Measurements from ENCODE around the gene TACC2.
"Not testable (repeated sequence)": the region's sequence is repeated elsewhere in the genome, so short reads cannot be mapped to it uniquely, and the experiment has no call there.

The TACC2 gene

DNA sequence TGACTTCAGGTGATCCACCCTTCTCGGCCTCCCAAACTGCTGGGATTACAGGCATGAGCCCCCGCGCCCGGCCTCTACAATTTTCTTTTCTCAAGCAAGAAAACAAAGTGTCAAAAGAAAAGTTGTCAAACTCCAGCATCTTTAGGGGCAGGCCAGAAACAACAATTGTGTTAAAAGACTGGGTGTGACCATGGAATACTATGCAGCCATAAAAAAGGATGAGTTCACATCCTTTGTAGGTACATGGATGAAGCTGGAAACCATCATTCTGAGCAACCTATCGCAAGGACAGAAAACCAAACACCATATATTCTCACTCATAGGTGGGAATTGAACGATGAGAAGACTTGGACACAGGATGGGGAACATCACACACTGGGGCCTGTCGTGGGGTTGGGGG is 34.3 kb downstream of the TACC2 start:
- not testable (repeated sequence) for DNase-seq (ENCODE audit: low read depth)

DNA sequence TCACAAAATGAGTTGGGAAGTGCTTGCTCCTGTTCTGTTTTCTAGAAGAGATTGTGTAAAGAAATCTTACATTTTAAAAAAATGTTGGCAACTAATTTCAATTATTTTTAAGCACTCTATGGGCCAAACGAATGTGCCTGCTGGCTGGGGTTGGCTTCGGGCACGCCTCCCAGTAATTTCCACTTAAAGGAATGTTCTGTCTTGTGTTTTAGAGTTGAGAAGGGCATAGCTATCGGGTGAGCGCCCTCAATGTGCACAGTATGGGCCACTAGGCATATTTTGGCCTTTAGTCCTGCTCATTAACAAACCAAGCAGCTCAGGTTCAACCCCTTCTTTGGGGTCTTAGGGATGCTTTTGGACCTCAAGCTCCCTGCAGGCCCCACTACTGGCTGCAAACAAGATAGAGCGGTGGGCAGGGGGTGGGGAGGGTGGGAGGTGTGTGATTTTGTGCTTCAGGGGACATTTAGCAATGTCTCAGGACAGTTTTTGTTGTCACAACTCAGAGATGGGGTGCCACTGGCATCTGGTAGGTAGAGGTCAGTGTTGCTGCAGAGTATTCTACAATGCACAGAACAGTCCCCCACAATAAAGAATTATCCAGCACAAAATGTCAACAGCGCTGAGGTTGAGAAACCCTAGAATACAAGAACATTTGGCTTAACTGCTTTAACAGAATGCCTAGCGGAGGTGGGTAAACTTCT is 40.7 kb downstream of the TACC2 start:
- DNase-seq (ENCODE audit: low read depth): no peak

DNA sequence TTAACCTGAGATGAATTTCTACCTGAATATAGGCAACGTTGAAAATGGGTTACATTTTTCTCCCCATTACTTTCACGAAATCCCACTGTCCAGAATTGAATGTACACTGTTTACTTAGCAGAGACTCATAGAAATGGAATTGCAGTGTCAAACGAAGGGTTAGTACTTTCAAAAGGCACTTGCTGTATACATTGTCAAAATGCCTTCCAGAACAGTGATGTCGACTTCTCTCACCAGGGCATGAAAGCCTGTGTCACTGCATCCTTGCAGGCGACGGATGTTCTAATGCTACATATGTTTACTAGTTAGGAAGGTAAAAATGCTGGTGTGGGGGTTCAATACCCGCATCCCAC is 41.2 kb downstream of the TACC2 start:
- DNase-seq (ENCODE audit: low read depth): no peak

DNA sequence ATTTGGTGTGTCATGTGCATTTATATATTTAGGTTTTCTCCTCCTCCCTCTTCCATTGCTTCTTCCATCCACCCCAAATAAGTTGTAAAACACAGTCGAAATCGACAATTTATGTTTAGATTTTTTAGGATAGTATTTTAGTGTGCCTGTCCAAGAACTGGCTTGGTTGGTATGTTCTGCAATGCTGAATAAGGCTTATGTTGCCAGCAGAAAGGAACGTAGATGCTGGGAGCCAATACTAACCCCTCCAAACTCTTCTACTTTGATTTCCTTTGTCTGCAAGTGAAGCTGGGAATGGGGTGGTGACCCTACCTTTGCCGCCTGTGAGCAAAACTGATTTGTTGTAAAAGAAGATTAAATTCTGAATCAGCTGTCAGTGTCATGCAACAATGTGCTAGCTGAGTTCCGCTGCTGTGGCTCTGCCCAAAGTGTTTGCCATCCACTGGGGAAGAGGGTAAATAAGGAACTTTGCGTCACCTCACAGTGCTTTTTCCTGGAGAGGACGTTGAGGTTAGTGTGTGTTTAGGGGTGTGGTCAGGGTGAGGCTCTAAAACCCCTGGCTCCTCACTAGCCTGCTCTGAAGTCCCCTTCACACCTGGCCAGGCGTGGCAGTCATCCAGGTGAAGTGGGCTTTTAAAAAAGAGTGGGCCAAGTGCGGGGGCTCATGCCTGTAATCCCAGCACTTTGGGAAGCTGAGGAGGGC is 44.4 kb downstream of the TACC2 start:
- DNase-seq (ENCODE audit: low read depth): no peak

DNA sequence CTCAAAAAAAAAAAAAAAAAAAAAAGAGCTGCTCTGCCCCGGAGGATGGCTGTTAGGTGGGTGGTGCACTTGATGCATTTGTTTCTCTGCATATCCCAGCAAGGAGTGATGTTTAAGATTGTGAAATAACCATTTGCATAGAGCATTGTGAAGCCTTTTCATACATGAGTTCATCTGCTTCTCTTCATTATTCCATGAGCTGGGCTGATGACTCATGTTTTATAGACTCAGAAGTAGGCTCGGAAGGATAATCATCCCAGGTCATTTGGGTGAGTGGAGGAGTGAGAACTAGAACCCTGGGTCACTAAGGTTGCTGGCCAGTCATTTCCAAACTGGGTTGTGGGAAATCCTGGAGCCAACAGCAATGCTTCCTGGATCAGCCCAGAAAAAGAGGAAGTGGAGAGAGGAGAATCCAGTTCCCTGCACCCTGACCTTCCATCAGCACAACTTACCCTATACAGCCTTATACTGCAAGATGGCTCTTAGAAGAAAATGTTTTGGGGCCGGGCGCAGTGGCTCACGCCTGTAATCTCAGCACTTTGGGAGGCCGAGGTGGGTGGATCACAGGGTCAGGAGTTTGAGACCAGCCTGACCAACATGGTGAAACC is 45.3 kb downstream of the TACC2 start:
- no peak for DNase-seq (ENCODE audit: low read depth)

DNA sequence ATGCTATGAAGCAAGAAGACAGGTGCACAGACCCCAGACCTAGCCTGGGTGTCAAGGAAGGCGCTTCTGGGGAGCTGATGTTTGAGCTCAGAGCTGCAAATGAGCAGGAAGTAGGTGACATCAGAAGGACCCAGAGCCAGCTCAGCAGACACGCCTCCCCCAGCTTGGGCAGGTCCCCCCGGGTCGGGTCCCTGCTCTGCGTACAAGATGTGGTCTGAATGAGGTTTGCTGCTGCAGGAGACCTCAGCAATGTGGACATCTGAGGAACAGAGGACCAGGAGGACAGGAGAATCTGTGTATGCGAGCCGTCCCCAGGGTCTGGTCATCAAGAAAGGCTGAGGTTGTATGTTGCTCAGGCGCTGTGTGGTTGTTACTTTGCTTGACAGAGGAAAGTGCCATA is 51.8 kb downstream of the TACC2 start:
- no peak for DNase-seq (ENCODE audit: low read depth)

DNA sequence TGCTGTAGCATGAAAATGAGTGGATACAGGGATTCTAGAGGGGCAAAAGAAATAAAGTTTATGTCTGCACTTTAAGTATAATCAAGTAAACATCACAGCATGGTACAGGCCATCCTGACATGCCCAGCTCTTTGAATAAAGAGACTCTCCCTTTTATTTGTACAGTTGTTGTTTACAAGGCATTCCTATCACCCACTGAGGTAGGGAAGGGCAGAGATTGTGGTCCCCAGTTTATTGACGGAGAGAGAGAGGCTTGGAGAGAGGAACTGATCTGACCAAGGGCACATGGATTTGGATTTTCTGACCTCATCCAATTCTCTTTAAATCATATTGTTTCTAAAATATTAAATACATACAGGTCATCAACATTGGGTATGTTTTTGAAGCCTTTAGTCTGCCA is 53.9 kb downstream of the TACC2 start:
- no peak for DNase-seq (ENCODE audit: low read depth)

DNA sequence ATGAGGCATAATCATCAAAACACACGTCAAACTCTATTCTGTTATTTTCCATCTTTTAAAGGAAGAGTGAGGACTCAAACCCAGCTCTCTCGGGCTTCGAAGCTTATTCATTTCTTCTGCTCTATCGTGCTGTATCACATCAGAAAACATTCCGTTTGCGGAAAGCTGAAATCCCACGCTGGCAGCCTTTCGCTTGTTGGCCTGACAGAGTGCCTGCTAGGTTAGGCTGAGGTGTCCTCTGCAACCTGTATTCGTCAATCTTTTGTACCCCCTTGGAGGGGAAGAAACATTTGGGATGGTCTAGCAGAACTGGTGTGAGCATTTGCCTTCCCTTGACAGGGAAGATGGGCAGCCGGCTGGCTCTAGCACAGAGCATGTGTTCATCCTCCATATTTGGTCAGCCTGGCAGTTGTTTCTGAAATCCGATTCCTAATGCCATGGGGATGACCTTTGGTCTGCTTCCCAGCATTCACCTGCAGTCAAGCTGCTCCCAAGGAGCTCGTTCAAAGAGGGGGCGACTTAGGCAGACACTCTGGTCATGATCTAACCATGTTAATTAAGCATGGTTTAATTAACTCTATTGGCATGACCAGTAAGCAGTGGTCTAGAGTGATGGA is 55.2 kb downstream of the TACC2 start:
- no peak for DNase-seq (ENCODE audit: low read depth)

DNA sequence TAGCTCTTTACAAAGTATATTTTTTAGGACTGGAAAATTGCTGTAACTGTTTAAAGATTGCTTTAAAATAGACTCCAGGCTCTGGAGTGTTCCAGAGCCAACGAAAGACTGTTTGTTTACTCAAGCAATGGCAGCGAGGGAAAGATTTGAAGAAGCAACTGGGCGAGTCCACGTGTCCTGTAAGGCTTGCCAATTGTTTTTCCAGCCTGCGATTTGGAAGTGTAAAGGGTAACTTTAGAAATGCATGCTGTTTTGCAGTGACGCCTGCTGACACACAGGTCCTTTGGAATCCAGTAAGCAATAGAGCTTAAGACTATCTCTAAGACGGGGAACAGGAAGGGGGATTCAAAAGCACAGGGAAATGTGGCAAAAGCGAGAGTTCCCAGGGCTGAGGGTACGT is 55.8 kb downstream of the TACC2 start:
- DNase-seq (ENCODE audit: low read depth): no peak

DNA sequence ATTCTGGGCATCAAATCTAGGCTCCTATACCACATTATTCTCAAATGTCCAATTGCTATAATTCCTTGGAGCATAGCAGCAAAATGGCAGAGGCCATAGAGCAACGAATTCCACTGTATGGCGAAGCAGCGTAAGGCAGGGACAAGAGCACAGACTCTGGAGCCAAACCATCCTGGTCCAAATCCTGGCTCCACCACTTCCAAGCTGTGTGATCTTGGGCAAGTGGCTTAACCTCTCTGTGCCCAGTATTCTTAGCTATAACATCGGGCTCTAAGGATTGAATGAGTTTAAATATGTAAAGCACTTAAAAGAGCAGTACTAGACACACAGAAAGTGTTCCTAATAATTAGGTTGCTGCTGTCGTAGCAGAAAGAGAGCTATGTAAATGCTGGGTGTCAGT is 56.2 kb downstream of the TACC2 start:
- no peak for DNase-seq (ENCODE audit: low read depth)

DNA sequence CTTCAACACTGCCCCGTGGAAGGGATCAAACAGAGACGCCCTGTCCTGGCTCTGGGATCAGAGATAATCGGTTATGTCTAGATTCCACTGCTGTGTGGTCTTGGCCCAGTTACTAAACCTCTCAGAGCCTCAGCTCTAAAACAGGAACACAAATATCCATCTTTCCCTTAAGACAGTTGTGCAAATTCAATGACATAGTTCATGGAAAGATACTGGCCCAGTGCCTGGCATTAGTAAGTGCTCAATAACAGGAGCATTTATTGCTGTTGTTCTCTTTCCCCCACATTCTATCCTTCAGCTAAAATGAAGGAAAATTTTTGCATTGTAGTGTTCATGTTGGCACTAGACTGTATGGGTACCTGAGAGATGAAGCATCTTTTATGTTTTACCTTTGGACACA is 58.6 kb downstream of the TACC2 start:
- DNase-seq (ENCODE audit: low read depth): no peak

DNA sequence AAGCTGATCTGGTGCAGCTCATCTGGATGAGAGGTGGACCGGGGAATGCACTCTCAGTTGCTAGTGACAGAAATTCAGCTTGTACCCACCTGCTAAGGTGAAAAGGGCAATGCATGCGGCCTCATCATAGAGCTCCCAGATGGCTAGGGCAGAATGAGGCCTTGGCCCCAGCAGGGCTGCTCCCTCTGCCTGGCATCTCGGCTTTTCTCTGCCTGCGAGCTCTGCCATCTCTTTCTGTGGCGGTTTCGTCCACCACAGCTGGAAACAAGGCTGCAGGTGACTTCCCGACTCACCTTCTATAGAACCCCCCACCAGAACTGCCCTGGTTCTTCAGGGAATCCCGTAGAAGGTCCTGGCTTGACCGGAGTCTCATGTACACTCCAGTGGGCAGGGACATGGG is 60.1 kb downstream of the TACC2 start:
- DNase-seq (ENCODE audit: low read depth): no peak

DNA sequence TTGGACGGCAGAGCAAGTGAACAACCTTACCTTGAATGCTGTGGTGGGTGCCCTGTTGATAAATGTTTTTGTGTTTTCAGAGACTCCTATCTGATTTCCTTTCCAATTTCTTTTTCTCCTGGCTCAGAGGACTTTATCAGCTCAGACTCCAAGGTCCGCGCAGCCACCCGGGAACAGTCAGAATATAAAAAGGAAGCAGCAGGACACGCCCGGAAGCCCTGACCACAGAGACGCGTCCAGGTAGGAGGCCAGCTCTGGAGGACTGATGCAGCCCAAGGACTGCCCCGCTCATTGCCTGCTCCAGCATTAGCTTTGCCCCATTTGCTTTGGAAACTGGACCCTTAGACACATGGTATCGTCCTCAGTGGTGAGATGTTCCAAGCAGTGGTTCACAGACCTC is 61.3 kb downstream of the TACC2 start:
- DNase-seq (ENCODE audit: low read depth): no peak

DNA sequence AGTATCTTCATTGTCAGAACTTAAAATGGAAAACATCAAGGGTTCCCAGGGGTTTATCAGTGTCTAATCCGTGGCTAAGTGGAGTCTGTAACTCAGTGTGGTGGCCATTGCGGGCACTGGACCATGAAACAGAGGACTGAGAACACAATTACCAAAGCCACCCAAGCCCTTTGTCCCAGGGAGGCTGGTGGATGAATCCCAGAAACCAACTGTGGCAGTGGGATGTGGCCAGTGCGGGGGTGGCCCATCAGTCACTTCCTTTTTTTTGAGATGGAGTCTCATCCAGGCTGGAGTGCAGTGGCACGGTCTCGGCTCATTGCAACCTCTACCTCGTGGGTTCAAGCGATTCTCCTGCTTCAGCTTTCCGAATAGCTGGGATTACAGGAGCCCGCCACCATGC is 61.8 kb downstream of the TACC2 start:
- DNase-seq (ENCODE audit: low read depth): no peak

DNA sequence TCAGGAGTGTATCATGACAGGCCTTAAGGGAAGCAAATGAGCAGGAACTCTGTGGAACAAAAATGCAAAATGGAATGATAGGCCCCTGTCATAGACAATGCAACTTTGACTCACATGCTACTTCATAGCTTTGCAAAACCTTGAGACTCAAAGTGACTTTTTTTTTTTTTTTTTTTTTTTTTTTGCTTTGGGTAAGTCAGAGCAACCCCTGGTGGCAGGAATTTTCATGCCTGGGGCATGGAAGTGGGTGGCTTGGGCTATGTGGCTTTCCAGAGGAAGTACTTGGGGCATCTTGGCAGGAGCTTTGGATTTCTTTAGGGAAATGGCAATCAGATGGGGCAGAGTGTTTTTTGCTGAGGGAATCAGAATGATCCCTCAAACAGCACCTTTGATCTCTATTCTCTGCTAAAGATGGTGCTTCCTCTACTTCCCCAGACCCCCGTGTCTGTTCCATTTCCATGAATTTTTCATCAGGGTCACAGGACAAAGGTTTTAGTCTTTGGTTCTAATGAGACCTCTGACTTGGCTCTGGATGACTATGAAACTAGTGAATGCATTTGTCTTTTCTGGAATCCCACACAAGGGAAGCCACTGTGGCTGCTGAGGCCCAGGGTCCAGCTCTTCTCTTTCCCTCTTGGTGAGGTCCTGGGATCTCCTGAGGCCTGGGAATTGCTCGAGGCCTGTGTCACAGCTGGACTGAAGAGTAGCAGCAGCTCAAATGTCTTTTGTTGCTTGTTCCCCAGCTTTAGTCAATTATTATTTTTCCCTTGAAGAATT is 62.8 kb downstream of the TACC2 start:
- no peak for DNase-seq (ENCODE audit: low read depth)

DNA sequence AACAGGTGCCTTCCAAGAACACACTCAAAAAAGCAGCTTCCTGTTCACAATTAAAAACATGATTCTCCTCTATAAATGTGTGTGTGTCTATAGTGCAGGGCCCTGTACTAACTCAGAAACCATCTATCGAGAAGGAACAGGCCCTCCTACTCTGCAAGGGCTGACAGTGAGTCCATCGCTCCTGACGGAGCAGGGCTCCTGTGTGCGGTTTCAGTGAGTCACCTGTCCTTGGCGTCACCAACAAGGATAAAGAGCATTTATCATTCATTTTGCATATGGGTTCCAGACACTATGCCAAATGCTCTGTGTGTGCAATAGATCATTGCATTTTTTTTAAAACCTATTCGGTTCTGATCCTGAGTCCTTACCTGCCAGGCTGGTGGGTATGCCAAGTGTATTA is 63.7 kb downstream of the TACC2 start:
- no peak for DNase-seq (ENCODE audit: low read depth)

DNA sequence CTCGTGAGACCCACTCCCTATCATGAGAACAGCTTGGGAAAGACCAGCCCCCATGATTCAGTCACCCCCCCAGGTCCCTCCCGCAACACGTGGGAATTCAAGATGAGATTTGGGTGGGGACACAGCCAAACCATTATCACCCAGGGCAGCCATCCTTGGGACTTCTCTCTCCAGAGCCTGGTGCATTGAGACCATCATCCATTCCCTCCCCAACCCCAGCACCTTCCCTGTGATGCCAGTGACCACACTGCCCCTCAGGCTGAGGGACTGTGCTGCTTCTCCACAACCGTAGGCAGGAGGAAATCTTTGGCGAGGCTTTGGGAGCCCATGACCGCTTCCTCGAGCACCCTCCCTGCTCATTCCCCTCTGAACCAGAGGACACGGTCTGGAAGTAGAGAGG is 64.4 kb downstream of the TACC2 start:
- no peak for DNase-seq (ENCODE audit: low read depth)

DNA sequence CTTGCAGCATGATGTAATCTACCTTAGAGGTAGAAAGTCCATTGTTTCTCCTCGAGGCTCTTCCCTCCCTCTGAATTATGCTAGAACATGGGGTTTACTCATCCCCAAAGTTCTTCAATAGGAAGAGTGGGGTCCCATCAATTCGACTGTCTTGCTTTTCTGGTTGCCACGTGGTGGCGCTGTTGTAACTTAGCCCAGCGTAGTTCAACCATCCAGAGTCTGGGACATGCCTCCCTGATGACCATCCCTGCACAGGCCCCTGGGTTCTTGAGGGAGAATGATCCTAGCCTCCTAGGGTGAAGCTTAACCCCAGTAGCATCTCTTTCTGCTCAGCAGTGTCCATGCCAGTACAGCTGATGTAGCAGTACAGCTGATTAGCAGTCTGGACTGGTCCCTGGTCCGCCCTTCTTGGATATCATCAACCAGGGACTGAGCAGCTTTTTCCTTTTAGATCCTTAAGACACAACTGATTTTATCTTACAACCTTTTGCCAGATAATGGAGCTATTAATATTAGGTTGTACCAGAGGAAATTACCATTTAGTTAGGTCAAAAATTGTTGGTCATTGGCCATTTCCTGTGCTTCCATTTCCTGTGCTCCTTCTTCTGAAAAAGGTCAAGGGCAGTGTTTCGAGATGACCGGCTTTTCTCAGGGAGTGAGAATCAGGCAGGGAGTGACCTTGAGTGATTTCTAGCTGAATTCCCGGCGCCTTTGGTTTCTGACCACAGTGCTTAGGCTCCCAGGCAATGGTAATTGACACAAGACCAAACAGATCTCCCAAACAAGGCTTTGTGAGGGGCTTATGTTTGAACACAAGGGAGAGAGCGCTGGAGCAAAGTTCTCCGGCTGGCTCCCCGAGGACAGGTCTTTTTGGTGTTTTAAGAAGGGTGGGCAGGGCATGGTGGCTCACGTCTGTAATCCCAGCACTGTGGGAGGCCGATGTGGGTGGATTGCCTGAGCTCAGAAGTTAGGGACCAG is 65.4 kb downstream of the TACC2 start:
- no peak for DNase-seq (ENCODE audit: low read depth)

DNA sequence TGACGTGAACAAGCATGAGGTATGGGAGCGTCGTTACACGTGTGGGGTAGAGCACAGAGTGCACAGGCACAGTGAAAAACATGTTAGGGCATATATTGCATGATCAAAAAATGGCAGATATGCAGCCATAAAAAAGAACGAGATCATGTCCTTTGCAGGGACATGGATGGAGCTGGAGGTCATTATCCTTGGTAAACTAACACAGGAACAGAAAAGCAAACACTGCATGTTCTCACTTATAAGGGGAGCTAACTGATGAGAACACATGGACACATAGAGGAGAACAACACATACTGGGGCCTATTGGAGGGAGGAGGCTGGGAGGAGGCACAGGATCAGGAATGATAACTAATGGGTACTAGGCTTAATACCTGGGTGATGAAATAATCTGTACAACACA is 66.3 kb downstream of the TACC2 start:
- no peak for DNase-seq (ENCODE audit: low read depth)

DNA sequence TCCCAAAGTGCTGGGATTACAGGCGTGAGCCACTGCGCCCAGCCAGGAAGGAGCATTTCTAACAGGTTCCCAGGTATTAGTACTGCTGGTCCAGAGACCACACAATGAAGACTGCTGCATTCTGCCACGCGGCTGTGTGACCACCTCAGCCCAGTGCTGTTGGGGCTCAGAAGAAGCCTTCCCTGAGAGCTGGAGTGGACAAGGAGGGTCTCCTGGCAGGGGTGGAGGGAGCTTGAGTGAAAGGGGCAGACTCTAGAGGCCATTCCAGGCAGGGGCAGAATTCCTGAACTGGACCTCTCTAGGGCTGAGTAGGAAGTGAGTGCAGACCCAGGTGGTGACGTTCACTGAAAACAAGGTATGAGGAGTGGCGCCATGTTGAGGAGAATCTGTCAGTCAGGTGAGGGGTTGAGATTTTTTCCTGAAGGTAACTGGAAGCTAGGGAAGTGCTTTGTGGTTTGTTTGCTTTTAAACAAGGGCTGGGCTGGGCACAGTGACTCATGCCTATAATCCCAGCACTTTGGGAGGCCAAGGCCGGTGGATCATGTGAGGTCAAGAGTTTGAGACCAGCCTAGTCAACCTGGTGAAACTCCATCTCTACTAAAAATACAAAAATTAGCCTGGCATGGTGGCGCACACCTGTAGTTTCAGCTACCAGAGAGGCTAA is 67.6 kb downstream of the TACC2 start:
- DNase-seq (ENCODE audit: low read depth): no peak

Measured in stimulated activated CD4-positive, alpha-beta T cell treated with anti-CD3 and anti-CD28 coated beads, Interleukin-2, amount 100 ng/mL, for 4 hours (primary cell).